H1 (cell line): ENCODE results near the gene MYO5B. TPM values are rescaled to one million over a fixed set of nuclear protein-coding genes. Genes with fewer than 3 reads are reported as not detected.

Experiments used
- CTCF ChIA-PET: fragments of 300-600 bp; sonication (Branson Sonifier 250); formaldehyde crosslinking; loops from one replicate; lab custom pipeline; 2021; ENCODE audit not compliant: partially characterized antibody; lab: Charles Lee
- POLR2A ChIA-PET: fragments of 300-600 bp; sonication (Branson Sonifier 250); formaldehyde crosslinking; loops from one replicate; lab custom pipeline; 2021; ENCODE audit warnings: inconsistent platforms; ENCODE audit not compliant: partially characterized antibody; lab: Charles Lee
- DNase-seq, 2 experiments: peaks; one replicate each; pipeline versions ENCODE4 v3.0.0 to v3.0.0-alpha.2; 2010 to 2022; ENCODE audit warnings: low spot score in 2 of 2, low read depth in 1 of 2, mixed read lengths in 1 of 2
- FAIRE-seq: peaks from 2 replicates; lab custom pipeline; 2011; peaks lifted over from hg19 to GRCh38; lab: Jason Lieb, UNC
- H2AFZ ChIP-seq: 2 replicates; pipeline ENCODE4 v1.8.1; 2012; ENCODE audit warnings: low read length, inconsistent platforms
- H2AK5ac ChIP-seq: 2 replicates; pipeline ENCODE4 v1.6.1; 2013; ENCODE audit warnings: low read depth, low read length
- H2BK120ac ChIP-seq: replicated peaks from 2 replicates; pipeline ENCODE3; 2013; ENCODE audit warnings: low read depth, low read length, inconsistent platforms
- H2BK12ac ChIP-seq: 2 replicates; pipeline ENCODE4 v1.6.1; 2013; ENCODE audit warnings: low read depth, low read length
- H2BK15ac ChIP-seq: 2 replicates; pipeline ENCODE4 v1.6.1; 2013; ENCODE audit warnings: low read length
- H2BK20ac ChIP-seq: 2 replicates; pipeline ENCODE4 v1.6.1; 2013; ENCODE audit warnings: low read length
- H2BK5ac ChIP-seq: 2 replicates; pipeline ENCODE4 v1.6.1; 2013; ENCODE audit warnings: low read depth, low read length
- H3K14ac ChIP-seq: 2 replicates; pipeline ENCODE4 v1.6.1; 2013; ENCODE audit warnings: inconsistent platforms; ENCODE audit not compliant: insufficient read length
- H3K18ac ChIP-seq: 2 replicates; pipeline ENCODE4 v1.6.1; 2013; ENCODE audit warnings: low read length; ENCODE audit errors: extremely low read depth
- H3K23ac ChIP-seq: 2 replicates; pipeline ENCODE4 v1.6.1; 2013; ENCODE audit warnings: inconsistent platforms; ENCODE audit not compliant: insufficient read length
- H3K23me2 ChIP-seq: 2 replicates; pipeline ENCODE4 v1.6.1; 2013; ENCODE audit warnings: low read depth, low read length
- H3K27ac ChIP-seq: 2 replicates; pipeline ENCODE4 v1.6.1; 2011; ENCODE audit warnings: low read depth, low read length, inconsistent platforms
- H3K27me3 ChIP-seq, 4 experiments: replicated peaks in 1 of 4; 1 replicate in 1 of 4; 2 replicates in 3 of 4; pipeline versions ENCODE4 v1.6.1 to v1.8.1; 2011 to 2013; ENCODE audit warnings: low read length in 3 of 4, mild to moderate bottlenecking in 3 of 4, inconsistent platforms in 2 of 4, mixed read lengths in 2 of 4, moderate library complexity in 1 of 4; ENCODE audit not compliant: control insufficient read depth in 3 of 4, insufficient read depth in 3 of 4; ENCODE audit errors: extremely low read depth in 1 of 4
- H3K36me3 ChIP-seq, 4 experiments: 2 replicates each; pipeline versions ENCODE4 v1.6.1 to v1.8.1; 2011 to 2013; ENCODE audit warnings: mild to moderate bottlenecking in 4 of 4, low read length in 3 of 4, moderate library complexity in 2 of 4, control low read depth in 1 of 4, inconsistent platforms in 1 of 4; ENCODE audit not compliant: insufficient read depth in 4 of 4, control insufficient read depth in 2 of 4
- H3K4ac ChIP-seq: replicated peaks from 2 replicates; pipeline ENCODE3; 2013; ENCODE audit warnings: low read length, low read depth, mixed read lengths, inconsistent platforms; ENCODE audit not compliant: insufficient read length
- H3K4me1 ChIP-seq, 4 experiments: replicated peaks in 1 of 4; 1 replicate in 1 of 4; 2 replicates in 3 of 4; pipeline versions ENCODE4 v1.6.1 to v1.8.1; 2011 to 2013; ENCODE audit warnings: low read length in 3 of 4, inconsistent platforms in 2 of 4, mixed read lengths in 1 of 4; ENCODE audit not compliant: insufficient read depth in 4 of 4, control insufficient read depth in 3 of 4
- H3K4me2 ChIP-seq, 2 experiments: 2 replicates each; pipeline versions ENCODE4 v1.6.1 to v1.8.1; 2011 to 2013; ENCODE audit warnings: low read depth in 2 of 2, low read length in 2 of 2, control low read depth in 1 of 2, inconsistent platforms in 1 of 2, mild to moderate bottlenecking in 1 of 2; ENCODE audit not compliant: insufficient read depth in 1 of 2
- H3K4me3 ChIP-seq, 4 experiments: fragments of 200-600, 300-600 bp in 1 of 4; sonication (generic), shearing (Covaris generic), sonication (Bioruptor Twin) in 1 of 4; 2 replicates each; pipeline versions ENCODE4 v1.5.1 to v1.8.1; 2011 to 2016; ENCODE audit warnings: low read length in 4 of 4, low read depth in 3 of 4, control low read depth in 2 of 4, inconsistent platforms in 2 of 4, mild to moderate bottlenecking in 2 of 4, mixed read lengths in 1 of 4, moderate library complexity in 1 of 4; ENCODE audit not compliant: insufficient read depth in 2 of 4; ENCODE audit errors: extremely low read depth in 1 of 4
- H3K56ac ChIP-seq: replicated peaks from 2 replicates; pipeline ENCODE3; 2013; ENCODE audit warnings: low read depth, mild to moderate bottlenecking, mixed read lengths, low read length, inconsistent platforms; ENCODE audit not compliant: insufficient read length
- H3K79me1 ChIP-seq: 2 replicates; pipeline ENCODE4 v1.6.1; 2013; ENCODE audit warnings: low read depth, low read length, control low read depth
- H3K79me2 ChIP-seq, 2 experiments: 2 replicates each; pipeline versions ENCODE4 v1.6.1 to v1.8.1; 2012 to 2013; ENCODE audit warnings: low read length in 2 of 2, mild to moderate bottlenecking in 2 of 2, inconsistent platforms in 1 of 2; ENCODE audit not compliant: insufficient read depth in 2 of 2, control insufficient read depth in 1 of 2
- H3K9ac ChIP-seq, 4 experiments: replicated peaks in 1 of 4; 1 replicate in 1 of 4; 2 replicates in 3 of 4; pipeline versions ENCODE4 v1.6.1 to v1.8.1; 2011 to 2013; ENCODE audit warnings: low read depth in 3 of 4, low read length in 3 of 4, control low read depth in 2 of 4, mild to moderate bottlenecking in 2 of 4, moderate library complexity in 2 of 4, inconsistent platforms in 1 of 4; ENCODE audit errors: extremely low read depth in 1 of 4
- H3K9me3 ChIP-seq, 2 experiments: 2 replicates each; pipeline versions ENCODE4 v1.6.1 to v1.8.1; 2012 to 2013; ENCODE audit warnings: mild to moderate bottlenecking in 2 of 2, moderate library complexity in 2 of 2, control low read depth in 1 of 2, inconsistent platforms in 1 of 2, low read depth in 1 of 2, low read length in 1 of 2, mixed read lengths in 1 of 2; ENCODE audit not compliant: insufficient read depth in 2 of 2
- H4K20me1 ChIP-seq, 2 experiments: replicated peaks in 1 of 2; 2 replicates each; pipeline versions ENCODE3 to v1.8.1; 2011 to 2013; ENCODE audit warnings: inconsistent platforms in 2 of 2, low read length in 2 of 2, mild to moderate bottlenecking in 1 of 2; ENCODE audit not compliant: insufficient read depth in 2 of 2, control insufficient read depth in 1 of 2
- H4K5ac ChIP-seq: 2 replicates; pipeline ENCODE4 v1.6.1; 2013; ENCODE audit warnings: low read length, low read depth, mixed read lengths, inconsistent platforms; ENCODE audit not compliant: insufficient read length
- H4K8ac ChIP-seq: 2 replicates; pipeline ENCODE4 v1.8.0; 2013; ENCODE audit warnings: mild to moderate bottlenecking, moderate library complexity, low read length, inconsistent platforms; ENCODE audit not compliant: insufficient read depth; ENCODE audit errors: extremely low read depth
- H4K91ac ChIP-seq: replicated peaks from 2 replicates; pipeline ENCODE3; 2013; ENCODE audit warnings: low read length, mixed read lengths, inconsistent platforms; ENCODE audit not compliant: insufficient read length
- EGR1 ChIP-seq: IDR thresholded peaks from 2 replicates; pipeline ENCODE4 v1.6.1; 2011; ENCODE audit warnings: low read depth, low read length, borderline replicate concordance
- WGBS, 2 experiments: shearing (Covaris generic) in 1 of 2; methylation state at CpG; one replicate each; pipeline versions ENCODE4 v1.1.6 to v1.1.7; 2013 to 2015; ENCODE audit warnings: low lambda C conversion rate in 2 of 2, mixed read lengths in 2 of 2, inconsistent platforms in 1 of 2, low coverage in 1 of 2, missing lambda C conversion rate in 1 of 2; ENCODE audit not compliant: insufficient replicate concordance in 2 of 2, insufficient coverage in 1 of 2, insufficient read length in 1 of 2; ENCODE audit errors: extremely low coverage in 1 of 2, missing lambda C conversion rate in 1 of 2; 5-methylcytosine and 5-hydroxymethylcytosine counted together
- polyA plus RNA-seq, 7 experiments: library from polyadenylated mRNA; depleted of rRNA in 3 of 7; stranded (reverse) in 5 of 7; unstranded in 2 of 7; fragments of >200 nt in 5 of 7; fragments of 200-250 nt in 2 of 7; gene quantifications; 1 replicate in 5 of 7; 2 replicates in 1 of 7; 4 replicates in 1 of 7; pipeline versions ENCODE4 v1.2.1 to v1.2.3, GENCODE V29; 2011 to 2013; ENCODE audit warnings: missing spikeins in 2 of 7, mixed read lengths in 2 of 7
- total RNA-seq: library from RNA; stranded (reverse); fragmentation: NEBNext Ultra II Directional; extraction: Animal tissue kit (Norgen Biotek cat#: 25700); gene quantifications from 2 replicates; pipeline ENCODE4 v1.2.1, GENCODE V29; 2021

Gene MYO5B
- total and polyA plus RNA-seq, 2 of the 8 experiments (the other 6 are each of a cell fraction or from before 2014, with no cell fraction given) = 6.4 to 7.7 TPM

DNA sequence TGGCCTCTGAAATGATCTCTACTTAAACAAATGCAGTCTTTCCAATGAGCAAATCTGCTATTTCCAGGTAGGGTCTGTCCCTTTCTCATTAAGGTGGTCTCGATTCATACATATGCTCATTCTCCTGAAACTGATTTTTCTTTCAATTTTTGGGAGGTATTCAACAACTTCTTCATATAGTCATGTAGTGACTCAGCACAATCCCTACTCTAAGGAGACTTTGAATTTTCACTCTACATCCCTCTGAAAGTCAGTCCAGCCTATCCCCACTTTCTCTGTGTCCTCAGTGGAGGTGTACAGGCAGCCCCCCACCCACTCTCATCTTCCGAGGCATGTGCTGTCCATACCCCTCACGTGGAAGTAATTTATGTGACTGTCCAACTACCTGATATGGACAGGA, 281.7 kb downstream of the MYO5B start:
- H3K9ac ChIP-seq = no peak overlapping the region
- POLR2A ChIA-PET = no interaction called here

More for the DNA sequence above, 281.7 kb downstream of the MYO5B start:
- Histone ChIP-seq H4K20me1 (no peaks in the 10 kb centered on the region), H4K8ac (no peak overlapping the region), H3K23ac (no peak overlapping the region), H2AFZ (no peak overlapping the region), H4K91ac (no peak overlapping the region), H3K27me3 (peaks cover 0 to 2% (median 0%) of the 10 kb centered on the region in 4 experiments; a peak in 3 of 7 replicates), H2BK5ac (no peak overlapping the region), H3K36me3 (no peaks in the 10 kb centered on the region), H3K4me1 (no peaks in the 10 kb centered on the region; a peak in 4 of 7 replicates), H3K9me3 (peaks cover 0 to 4% of the 10 kb centered on the region in 2 experiments; a peak in 1 of 4 replicates), H3K18ac (no peak overlapping the region), H3K4ac (no peak overlapping the region), H2BK20ac (no peak overlapping the region), H3K14ac (no peak overlapping the region), H3K4me3 (no peak overlapping the region), H3K79me1 (no peaks in the 10 kb centered on the region), H2BK12ac (no peak overlapping the region; the same call in 1 of the 2 replicates), H3K4me2 (no peak overlapping the region), H3K56ac (no peak overlapping the region), H2AK5ac (no peak overlapping the region), H2BK15ac (no peak overlapping the region), H4K5ac (no peak overlapping the region), H3K79me2 (no peaks in the 10 kb centered on the region), H2BK120ac (no peak overlapping the region), H3K27ac (no peak overlapping the region), H3K23me2 (no peaks in the 10 kb centered on the region)
- TF ChIP-seq EGR1 = no peak
- FAIRE-seq (no peak), DNase-seq (no peak)
- CTCF ChIA-PET = no interaction called here
- 86% methylated on average over 3 of the region's 3 CpGs; no CpG with 5 or more reads in 1 of the 2 experiments for WGBS, 2 experiments
